Testis (tissue), 2 donors: ENCODE results near the gene KL.

Experiments
- POLR2A ChIP-seq: fragments of 450-650 bp; IDR thresholded peaks from one replicate; pipeline ENCODE4 v1.6.1; 2017; ENCODE audit warnings: antibody characterized with exemption, mild to moderate bottlenecking, moderate library complexity
- TF ChIP-seq, protein P1 (sequence below), 3 experiments: fragments of 450-650 bp in 2 of 3; fragments of 200-600 bp in 1 of 3; sonication (generic) in 1 of 3; IDR thresholded peaks; one replicate each; pipeline ENCODE4 v1.5.1; 2016 to 2019; ENCODE audit warnings: antibody characterized with exemption in 3 of 3, mild to moderate bottlenecking in 2 of 3, moderate library complexity in 1 of 3

DNA sequence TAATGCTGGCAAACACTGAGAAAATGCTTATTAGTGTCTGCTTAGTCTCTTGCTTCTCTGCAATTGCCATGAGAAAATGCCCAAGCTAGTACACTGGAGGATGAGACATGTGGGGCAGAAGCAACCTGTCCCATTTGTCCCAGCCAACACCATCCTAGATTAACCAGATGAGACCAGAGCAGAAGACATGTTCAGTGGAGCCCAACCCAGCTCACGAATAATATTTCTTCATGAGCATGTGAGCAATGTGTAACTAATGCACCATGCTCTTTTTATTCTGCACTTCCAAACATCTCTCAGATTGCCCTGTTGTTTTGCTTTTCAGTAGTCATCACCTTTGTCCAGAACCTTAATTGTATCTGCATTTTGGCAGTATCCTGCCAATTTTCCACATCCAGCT, 21.4 kb downstream of the KL start:
- TF ChIP-seq, protein P1, sequence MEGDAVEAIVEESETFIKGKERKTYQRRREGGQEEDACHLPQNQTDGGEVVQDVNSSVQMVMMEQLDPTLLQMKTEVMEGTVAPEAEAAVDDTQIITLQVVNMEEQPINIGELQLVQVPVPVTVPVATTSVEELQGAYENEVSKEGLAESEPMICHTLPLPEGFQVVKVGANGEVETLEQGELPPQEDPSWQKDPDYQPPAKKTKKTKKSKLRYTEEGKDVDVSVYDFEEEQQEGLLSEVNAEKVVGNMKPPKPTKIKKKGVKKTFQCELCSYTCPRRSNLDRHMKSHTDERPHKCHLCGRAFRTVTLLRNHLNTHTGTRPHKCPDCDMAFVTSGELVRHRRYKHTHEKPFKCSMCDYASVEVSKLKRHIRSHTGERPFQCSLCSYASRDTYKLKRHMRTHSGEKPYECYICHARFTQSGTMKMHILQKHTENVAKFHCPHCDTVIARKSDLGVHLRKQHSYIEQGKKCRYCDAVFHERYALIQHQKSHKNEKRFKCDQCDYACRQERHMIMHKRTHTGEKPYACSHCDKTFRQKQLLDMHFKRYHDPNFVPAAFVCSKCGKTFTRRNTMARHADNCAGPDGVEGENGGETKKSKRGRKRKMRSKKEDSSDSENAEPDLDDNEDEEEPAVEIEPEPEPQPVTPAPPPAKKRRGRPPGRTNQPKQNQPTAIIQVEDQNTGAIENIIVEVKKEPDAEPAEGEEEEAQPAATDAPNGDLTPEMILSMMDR (IDR thresholded peaks at IDR 0.05): no peak
- TF ChIP-seq POLR2A: no peak
